ENCODE measurements around the gene TTLL11.

The TTLL11 gene

GRCh38 chr9:122092611-122093506 lies at the start of gene TTLL11:
TTLL11 (minus strand) TSS chr9:122093308; CDS start chr9:122093148, 160 bp downstream.
- TF ChIP-seq CTCF (IDR thresholded peaks at IDR 0.05) (no peak), ZFX (IDR thresholded peaks at IDR 0.05; ENCODE audit: borderline replicate concordance) (no peak)
- H3K27ac ChIP-seq, result peak within 1 kb of the TSS; percentile 63

- TF ChIP-seq ZFX (IDR thresholded peaks at IDR 0.05; ENCODE audit: borderline replicate concordance), result no peak
- no peak for TF ChIP-seq CTCF (IDR thresholded peaks at IDR 0.05)
These were observed 48.6 kb upstream of the TTLL11 start for GRCh38 chr9:122141671-122142070.

DNA sequence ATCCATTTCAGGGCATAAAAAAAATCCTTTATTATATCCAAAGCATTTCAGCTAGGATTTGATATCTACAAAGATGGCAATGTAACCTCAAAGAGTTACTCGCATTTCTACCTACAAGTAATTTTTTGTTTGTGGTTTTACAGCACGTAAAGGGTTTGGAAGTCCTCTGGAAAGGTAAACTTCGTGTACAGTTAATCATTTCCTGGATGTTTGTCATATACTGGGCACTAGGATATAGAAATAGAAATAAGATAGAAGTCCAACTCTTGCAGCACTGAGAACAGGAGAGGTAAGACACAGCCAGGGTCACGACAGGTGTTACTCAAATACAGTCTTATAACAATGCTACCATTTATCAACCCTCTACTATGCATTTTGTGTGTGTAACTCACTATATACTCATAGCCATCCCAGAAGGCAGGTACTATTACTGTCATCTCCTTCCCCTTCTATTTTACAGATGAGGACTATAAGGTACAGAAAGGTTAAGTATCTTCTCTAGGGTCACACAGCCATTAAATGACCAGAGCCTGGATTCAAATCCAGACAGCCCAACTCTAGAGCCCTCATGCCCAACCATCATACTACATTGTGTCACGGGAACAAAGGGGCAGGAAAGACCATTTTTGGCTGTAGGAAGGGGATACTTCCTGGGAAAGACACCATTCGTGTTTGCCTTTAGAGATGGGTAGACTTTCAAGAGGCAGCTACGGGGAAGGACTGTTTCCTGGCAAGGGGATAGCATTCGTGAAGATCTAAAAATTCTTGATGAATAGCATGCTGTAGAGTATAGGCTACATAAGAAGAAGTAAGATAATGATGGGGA lies 47.5 kb upstream of the TTLL11 start:
- no peak overlapping the region for H3K27ac ChIP-seq
- TF ChIP-seq CTCF (IDR thresholded peaks at IDR 0.05) (no peak), ZFX (IDR thresholded peaks at IDR 0.05; ENCODE audit: borderline replicate concordance) (no peak)

More at GRCh38 chr9:122141671-122142070, 48.6 kb upstream of the TTLL11 start:
- H3K27ac ChIP-seq, result no peak overlapping the region

GRCh38 chr9:122138560-122139268 lies 45.6 kb upstream of the TTLL11 start:
- H3K27ac ChIP-seq, result no peak overlapping the region
- TF ChIP-seq CTCF (IDR thresholded peaks at IDR 0.05) (no peak), ZFX (IDR thresholded peaks at IDR 0.05; ENCODE audit: borderline replicate concordance) (no peak)

DNA sequence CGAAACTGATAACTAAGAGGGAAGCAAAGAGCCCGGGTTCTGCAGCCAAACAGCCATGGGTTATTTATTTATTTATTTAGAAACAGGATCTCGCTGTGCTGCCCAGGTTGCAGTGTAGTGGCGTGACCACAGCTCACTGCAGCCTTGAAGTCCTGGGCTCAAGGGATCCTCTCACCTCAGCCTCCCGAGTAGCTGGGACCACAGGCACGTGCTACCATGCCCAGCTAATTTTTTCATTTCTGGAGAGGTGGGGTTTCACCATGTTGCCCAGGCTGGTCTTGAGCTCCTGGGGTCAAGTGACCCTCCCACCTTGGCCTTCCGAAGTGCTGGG lies 42.4 kb upstream of the TTLL11 start:
- H3K27ac ChIP-seq, result no peak overlapping the region

More for the DNA sequence above, 42.4 kb upstream of the TTLL11 start:
- TF ChIP-seq ZFX (IDR thresholded peaks at IDR 0.05; ENCODE audit: borderline replicate concordance), result no peak
- TF ChIP-seq CTCF (IDR thresholded peaks at IDR 0.05), result no peak

All from 22Rv1 (cell line).